NT2/D1 (cell line): Measurements from ENCODE around the gene FAM181A.
A peak's percentile ranks its signal among the peaks of the same experiment; 100 is the strongest.

Source experiments
- DNase-seq: peaks from one replicate; pipeline ENCODE4 v3.0.0-alpha.2; 2011; ENCODE audit warnings: low read depth, low spot score
- H3K27me3 ChIP-seq: 2 replicates; pipeline ENCODE4 v1.6.0; 2011; ENCODE audit warnings: mild to moderate bottlenecking; ENCODE audit not compliant: insufficient read length, insufficient read depth
- H3K36me3 ChIP-seq: 2 replicates; pipeline ENCODE4 v1.6.1; 2011; ENCODE audit warnings: mild to moderate bottlenecking, low read length, mixed read lengths; ENCODE audit not compliant: insufficient read depth, insufficient read length
- H3K4me1 ChIP-seq: 2 replicates; pipeline ENCODE4 v1.5.1; 2011; ENCODE audit not compliant: insufficient read depth, insufficient read length
- H3K4me3 ChIP-seq: 2 replicates; pipeline ENCODE4 v1.5.1; 2011; ENCODE audit warnings: low read depth; ENCODE audit not compliant: insufficient read length
- H3K9ac ChIP-seq: 2 replicates; pipeline ENCODE4 v1.6.0; 2011; ENCODE audit warnings: low read depth; ENCODE audit not compliant: insufficient read length
- H3K9me3 ChIP-seq: 2 replicates; pipeline ENCODE4 v1.5.1; 2011; ENCODE audit warnings: mild to moderate bottlenecking, low read length; ENCODE audit not compliant: insufficient read depth
- SUZ12 ChIP-seq: IDR thresholded peaks from 2 replicates; pipeline ENCODE4 v1.6.1; 2011; ENCODE audit not compliant: insufficient read length, insufficient read depth; ENCODE audit errors: extremely low read depth
- YY1 ChIP-seq: IDR thresholded peaks from 2 replicates; pipeline ENCODE4 v1.6.1; 2011; ENCODE audit not compliant: insufficient read length, insufficient read depth
- ZNF274 ChIP-seq: IDR thresholded peaks from 2 replicates; pipeline ENCODE4 v1.6.1; 2011; ENCODE audit warnings: mild to moderate bottlenecking, low read depth, low read length

The FAM181A gene

DNA sequence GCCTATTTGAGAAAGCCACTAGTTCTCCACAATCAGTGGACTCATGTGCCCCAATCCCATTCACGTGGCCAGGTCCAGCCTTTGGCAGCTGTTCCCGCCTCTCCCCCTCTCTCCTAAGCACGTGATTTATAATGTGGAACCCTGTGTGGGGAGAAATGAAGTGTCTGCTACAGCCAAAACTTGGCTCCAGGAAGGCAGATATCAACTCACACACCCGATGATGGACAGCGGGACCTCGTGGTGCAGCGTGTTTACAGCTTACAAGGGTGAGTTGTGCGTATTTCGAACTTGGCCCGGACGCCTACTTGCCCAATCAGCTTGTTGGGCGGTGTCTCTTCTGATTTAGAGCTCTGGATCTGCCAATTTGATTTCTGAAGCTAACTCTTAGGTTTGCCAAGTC is 38.1 kb upstream of the FAM181A start:
- H3K36me3 ChIP-seq, result no peaks in the 10 kb centered on the region
- H3K27me3 ChIP-seq, result no peaks in the 10 kb centered on the region
- no peaks in the 10 kb centered on the region for H3K9me3 ChIP-seq
- no peak for DNase-seq
- no peak for TF ChIP-seq YY1
- TF ChIP-seq ZNF274, result no peak
- no peak for TF ChIP-seq SUZ12
- no peak overlapping the region for H3K4me3 ChIP-seq
- H3K9ac ChIP-seq, result no peak overlapping the region
- peaks cover 9% of the 10 kb centered on the region for H3K4me1 ChIP-seq

DNA sequence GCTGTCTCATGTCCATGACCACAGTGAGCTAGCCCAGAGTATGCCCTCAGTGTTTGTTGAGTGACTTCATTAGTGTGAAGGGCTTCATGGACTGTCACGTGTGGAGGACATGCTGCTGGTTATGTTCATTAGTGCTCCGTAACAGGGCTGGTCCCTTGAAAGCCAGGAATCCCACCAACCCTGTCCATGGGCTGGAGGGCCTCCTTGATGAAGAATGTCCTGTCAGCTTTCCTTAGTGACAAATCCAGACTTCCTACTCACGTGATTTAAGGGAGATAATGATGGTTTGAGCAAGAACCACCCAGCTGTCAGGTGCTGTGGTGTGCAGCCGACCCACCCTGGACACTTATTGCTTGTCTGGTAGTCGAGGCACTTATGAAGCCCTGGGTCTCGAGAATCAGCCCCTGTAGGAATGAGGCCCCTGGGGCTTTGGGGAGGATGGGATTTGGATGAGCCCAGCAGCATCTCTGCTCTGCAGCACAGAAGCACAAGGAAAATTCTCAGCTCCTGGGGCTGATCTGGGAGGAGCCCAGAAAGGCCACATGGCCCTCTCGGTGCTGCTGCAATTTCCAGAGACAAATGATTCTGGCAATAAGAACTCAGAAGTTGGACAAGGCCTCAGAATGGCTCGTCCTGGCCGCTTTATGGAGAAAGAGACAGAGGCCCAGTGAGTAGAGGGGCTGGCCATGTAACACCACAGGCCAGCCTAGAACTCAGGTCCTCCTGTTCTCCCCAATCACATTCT is 37.2 kb upstream of the FAM181A start:
- Histone ChIP-seq H3K9ac (no peak overlapping the region), H3K9me3 (no peaks in the 10 kb centered on the region), H3K27me3 (no peaks in the 10 kb centered on the region), H3K4me3 (no peak overlapping the region), H3K4me1 (peaks cover 9% of the 10 kb centered on the region), H3K36me3 (no peaks in the 10 kb centered on the region)
- TF ChIP-seq YY1 (no peak), ZNF274 (no peak)
- no peak for DNase-seq

DNA sequence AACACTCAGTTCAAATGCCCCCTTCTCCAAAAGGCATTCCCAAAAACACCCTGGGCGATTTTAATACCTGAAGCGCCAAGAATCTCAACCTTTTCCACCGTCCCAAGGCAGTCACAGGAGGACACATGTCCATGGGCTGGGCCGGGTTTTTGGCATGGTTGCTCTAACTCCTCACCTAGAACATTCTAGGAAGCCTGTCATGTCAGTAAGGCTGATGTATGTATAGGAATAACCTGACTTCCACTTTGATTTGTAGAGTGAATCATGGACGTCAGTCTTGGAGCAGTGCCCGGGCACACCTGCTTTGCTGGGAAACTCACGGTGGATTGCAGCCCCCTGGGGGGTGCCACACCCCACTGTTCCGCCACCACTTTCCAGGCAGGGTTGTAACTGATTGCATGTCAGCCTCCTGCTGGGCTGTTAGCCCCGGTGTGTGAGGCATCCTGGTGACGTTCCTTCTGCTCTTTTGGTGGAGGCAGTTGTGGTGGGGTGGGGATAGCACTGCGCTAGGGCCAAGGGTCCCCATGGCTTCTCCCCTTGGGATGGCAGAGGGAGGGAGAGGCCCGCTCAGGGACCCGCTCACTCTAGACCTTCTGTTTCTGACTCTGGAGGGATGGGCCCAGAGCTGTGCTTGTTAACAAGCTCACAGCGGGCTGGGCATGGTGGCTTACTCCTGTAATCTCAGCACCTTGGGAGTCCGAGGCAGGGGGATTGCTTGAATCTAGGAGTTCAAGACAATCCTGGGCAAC is 35.2 kb upstream of the FAM181A start:
- H3K36me3 ChIP-seq, result no peaks in the 10 kb centered on the region
- no peak overlapping the region for H3K9ac ChIP-seq
- peaks cover 9% of the 10 kb centered on the region; the same call in 1 of the 2 replicates for H3K9me3 ChIP-seq
- DNase-seq, result no peak
- H3K4me3 ChIP-seq, result no peak overlapping the region
- H3K27me3 ChIP-seq, result no peaks in the 10 kb centered on the region
- peaks cover 9% of the 10 kb centered on the region for H3K4me1 ChIP-seq
- TF ChIP-seq SUZ12, result no peak
- TF ChIP-seq YY1, result no peak
- TF ChIP-seq ZNF274, result no peak

DNA sequence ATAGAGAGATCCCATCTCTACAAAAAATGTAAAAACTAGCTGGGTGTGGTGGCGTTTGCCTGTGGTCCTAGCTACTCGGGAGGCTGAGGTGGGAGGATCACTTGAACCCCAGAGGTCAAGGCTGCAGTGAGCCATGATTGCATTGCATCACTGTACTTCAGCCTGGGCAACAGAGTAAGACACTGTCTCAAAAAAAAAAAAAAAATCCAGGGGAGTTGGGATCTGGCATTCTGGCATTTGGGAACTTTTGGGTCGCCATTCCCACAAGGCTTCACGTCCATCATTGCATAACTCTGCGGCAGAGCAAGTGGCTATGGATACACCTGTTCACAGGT is 34.7 kb upstream of the FAM181A start:
- TF ChIP-seq ZNF274 (no peak), SUZ12 (no peak), YY1 (no peak)
- no peaks in the 10 kb centered on the region for H3K27me3 ChIP-seq
- H3K4me3 ChIP-seq, result no peak overlapping the region
- H3K4me1 ChIP-seq, result peaks cover 9% of the 10 kb centered on the region
- no peak for DNase-seq
- peaks cover 9% of the 10 kb centered on the region; the same call in 1 of the 2 replicates for H3K9me3 ChIP-seq
- H3K9ac ChIP-seq, result no peak overlapping the region
- H3K36me3 ChIP-seq, result no peaks in the 10 kb centered on the region

DNA sequence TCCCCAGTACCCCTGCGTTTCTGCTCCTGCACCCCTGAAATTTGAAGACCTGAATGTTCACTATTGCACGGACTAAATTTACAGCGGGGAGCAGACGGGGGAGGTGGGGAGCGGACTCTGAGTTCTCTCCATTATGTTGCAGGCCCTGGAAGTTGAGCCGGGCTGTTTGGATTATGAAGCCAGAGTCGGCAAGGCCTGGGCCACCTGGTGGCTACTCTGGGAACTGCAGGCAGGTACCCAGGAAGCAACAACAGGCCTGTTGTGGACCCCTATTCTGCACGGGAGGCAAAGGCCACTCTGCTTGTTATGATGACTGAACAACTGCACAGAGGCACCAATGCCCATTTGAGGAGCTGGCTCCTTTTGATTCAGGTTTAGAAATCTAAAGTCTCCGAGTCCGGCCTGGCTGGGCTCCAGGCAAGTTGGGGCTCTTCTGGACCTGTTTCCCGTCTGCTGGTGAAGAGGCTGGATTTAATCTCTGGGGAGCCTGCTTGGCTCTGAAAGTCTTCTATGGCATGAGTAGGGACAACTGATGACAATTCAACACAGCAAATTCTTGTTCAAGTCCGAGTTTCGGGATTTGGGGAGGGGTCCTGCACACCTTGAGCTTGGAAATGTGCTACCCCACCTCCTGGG is 34.1 kb upstream of the FAM181A start:
- Histone ChIP-seq H3K36me3 (no peaks in the 10 kb centered on the region), H3K27me3 (no peaks in the 10 kb centered on the region), H3K4me3 (no peak overlapping the region), H3K9me3 (peaks cover 9% of the 10 kb centered on the region; the same call in 1 of the 2 replicates), H3K4me1 (peaks cover 9% of the 10 kb centered on the region), H3K9ac (no peak overlapping the region)
- no peak for TF ChIP-seq YY1
- no peak for TF ChIP-seq SUZ12
- no peak for TF ChIP-seq ZNF274
- DNase-seq, result peak; percentile 50

DNA sequence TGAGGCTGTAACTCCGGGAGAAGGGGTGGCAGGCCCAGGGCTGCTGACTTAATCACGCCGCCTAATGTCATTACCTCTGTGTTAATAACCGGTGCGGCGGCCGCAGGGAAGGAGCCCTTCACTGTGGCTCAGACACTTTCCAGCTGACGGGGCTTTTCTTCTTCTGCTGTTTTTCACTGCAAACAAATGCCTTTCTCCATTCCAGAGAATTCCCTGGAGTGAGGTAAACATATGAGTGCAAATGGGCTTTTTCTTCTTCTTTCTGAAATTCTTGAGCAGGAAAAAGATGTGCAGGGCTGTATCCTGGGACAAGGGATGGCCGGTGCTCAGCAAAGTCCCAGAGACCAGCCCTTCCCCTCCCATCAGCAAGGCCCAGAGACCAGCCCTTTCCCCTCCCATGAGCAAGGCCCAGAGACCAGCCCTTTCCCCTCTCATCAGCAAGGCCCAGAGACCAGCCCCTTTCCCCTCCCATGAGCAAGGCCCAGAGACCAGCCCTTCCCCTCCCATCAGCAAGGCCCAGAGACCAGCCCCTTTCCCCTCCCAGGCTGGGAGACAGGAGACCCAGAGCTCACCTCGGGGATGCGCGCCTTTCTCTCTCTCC is 33.4 kb upstream of the FAM181A start:
- DNase-seq, result peak; percentile 39
- Histone ChIP-seq H3K36me3 (no peaks in the 10 kb centered on the region), H3K4me1 (peaks cover 9% of the 10 kb centered on the region), H3K9me3 (peaks cover 9% of the 10 kb centered on the region; the same call in 1 of the 2 replicates), H3K4me3 (no peak overlapping the region), H3K27me3 (no peaks in the 10 kb centered on the region), H3K9ac (no peak overlapping the region)
- TF ChIP-seq SUZ12, result no peak
- no peak for TF ChIP-seq ZNF274
- no peak for TF ChIP-seq YY1
